Right atrium auricular region (tissue), 2 donors: Measurements from ENCODE around the gene MLC1. TPM values are rescaled to one million over a fixed set of nuclear protein-coding genes. Genes with fewer than 3 reads are reported as not detected.

Experiments used
- DNase-seq: peaks from one replicate; pipeline ENCODE4 v3.0.0-alpha.2; 2019; ENCODE audit warnings: low spot score
- H3K27ac ChIP-seq, 2 donors: fragments of 200-600 bp; sonication (generic); 1 replicate in 1 of 2; 2 replicates in 1 of 2; pipeline ENCODE4 v1.5.1; 2016 to 2019
- H3K27me3 ChIP-seq, 2 donors: fragments of 200-600 bp; sonication (generic); one replicate each; pipeline versions ENCODE4 v1.5.1 to v1.6.0; 2017 to 2019
- H3K36me3 ChIP-seq: fragments of 200-600 bp; sonication (generic); one replicate; pipeline ENCODE4 v1.5.1; 2016
- H3K4me1 ChIP-seq, 2 donors: fragments of 200-600 bp; sonication (generic); one replicate each; pipeline versions ENCODE4 v1.5.1 to v1.6.0; 2017 to 2019
- H3K4me3 ChIP-seq, 2 donors: fragments of 200-600 bp; sonication (generic); 1 replicate in 1 of 2; 2 replicates in 1 of 2; pipeline ENCODE4 v1.5.1; 2017 to 2019; ENCODE audit warnings: mild to moderate bottlenecking in 1 of 2, moderate library complexity in 1 of 2
- H3K9me3 ChIP-seq, 2 donors: fragments of 200-600 bp; sonication (generic); one replicate each; pipeline ENCODE4 v1.5.1; 2019
- CTCF ChIP-seq, 2 donors: fragments of 200-600 bp; sonication (generic); IDR thresholded peaks; one replicate each; pipeline ENCODE4 v1.5.1; 2019; ENCODE audit warnings: antibody characterized with exemption in 2 of 2
- total RNA-seq, 2 donors: library from RNA; depleted of rRNA; stranded (reverse); fragments of >200 nt; gene quantifications; one replicate each; pipeline ENCODE4 v1.1.0, GENCODE V29; 2016

Gene MLC1
- total RNA-seq, 2 donors from 2014 or later: 0.71 TPM; not detected in 1

DNA sequence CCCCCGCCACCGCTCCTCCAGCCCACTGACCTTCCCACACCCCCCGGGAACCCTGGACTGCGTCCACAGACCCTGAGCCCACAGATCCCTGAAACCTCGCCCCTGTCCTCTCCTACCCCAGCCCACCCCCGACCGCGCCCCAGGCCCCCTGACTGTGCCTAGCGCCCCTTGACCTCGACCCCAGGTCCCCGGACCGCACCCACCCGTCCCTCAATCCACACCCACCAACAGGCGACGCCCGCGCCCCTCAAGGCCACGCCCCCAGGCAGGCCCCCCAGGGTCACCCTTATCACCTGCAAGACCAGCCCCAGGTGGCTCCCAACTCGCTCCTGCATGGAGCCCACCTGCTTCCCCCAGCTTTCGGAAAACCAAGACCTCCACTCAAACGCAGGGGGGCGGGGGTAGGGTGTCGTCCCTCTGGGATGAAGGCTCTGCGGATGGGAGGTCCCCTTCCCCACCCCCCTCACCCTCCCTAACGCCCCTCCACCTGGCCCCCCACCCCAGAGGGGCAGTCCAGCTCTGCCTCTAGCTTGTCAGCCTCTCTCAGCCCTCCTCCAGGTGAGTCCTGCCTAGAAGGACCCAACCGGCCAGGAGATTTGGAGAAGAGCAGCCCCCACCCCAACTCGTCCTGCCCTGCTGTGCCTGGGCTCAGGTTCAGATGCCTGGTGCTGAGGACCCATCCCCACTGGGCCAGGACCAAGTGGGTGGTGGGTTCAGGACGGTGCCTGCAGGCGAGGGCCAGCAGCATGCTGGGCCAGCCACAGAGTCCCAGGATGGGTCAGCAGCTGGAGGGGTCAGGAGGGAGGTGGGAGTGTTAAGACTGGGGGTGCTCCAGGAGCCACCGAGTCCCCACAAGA, 69.5 kb downstream of the MLC1 start:
- TF ChIP-seq CTCF (IDR thresholded peaks at IDR 0.05): no peak
- H3K27ac ChIP-seq: no peak overlapping the region
- peaks cover 0 to 33% of the 10 kb centered on the region in 2 donors for H3K27me3 ChIP-seq
- no peaks in the 10 kb centered on the region for H3K9me3 ChIP-seq
- H3K4me3 ChIP-seq: peak overlapping the region in 1 of 2 donors; percentile 7
- peaks cover 0 to 15% of the 10 kb centered on the region in 2 donors for H3K4me1 ChIP-seq
- no peak for DNase-seq
- no peaks in the 10 kb centered on the region for H3K36me3 ChIP-seq

DNA sequence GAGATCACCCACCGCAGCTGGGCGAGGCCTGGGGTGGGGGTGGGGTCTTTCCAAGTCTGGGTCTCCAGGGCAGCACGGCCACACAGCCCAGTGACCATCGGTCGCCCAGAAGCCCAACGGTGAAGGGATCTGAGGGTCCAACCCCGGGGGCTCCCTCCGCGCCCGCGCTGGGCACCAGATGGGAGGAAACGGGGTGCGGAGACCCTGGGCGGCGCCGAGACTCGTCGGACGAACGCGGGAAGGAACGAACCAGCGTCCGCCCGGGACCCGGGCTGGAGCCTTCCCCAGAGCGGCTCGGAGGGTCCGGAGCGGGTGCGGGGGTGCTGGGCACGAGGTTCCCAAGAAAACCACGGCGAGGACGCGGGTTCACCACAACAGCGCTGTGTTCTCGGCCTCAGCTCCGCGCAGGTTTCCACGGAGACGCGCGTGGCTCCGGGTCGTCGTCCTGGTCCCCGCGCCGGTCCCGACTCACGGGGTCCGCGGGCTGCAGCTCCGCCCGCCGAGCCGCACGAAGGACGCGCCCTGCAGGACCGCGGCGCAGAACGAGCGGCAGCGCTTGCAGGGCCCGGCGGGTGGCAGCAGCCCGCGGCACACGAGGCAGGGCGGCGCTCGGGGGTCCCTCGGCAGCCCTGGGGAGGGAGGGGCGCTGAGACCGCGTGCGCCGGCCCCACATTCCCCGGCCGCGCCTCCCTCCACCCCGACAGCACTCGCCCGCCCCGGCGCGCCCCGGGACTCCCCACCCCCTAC, 70.4 kb downstream of the MLC1 start:
- TF ChIP-seq CTCF (IDR thresholded peaks at IDR 0.05): no peak
- Histone ChIP-seq H3K27me3 (peaks cover 7 to 41% of the 10 kb centered on the region in 2 donors), H3K36me3 (no peaks in the 10 kb centered on the region), H3K27ac (no peak overlapping the region), H3K4me3 (peak overlapping the region in 1 of 2 donors; percentile 7), H3K4me1 (peaks cover 0 to 19% of the 10 kb centered on the region in 2 donors), H3K9me3 (no peaks in the 10 kb centered on the region)
- DNase-seq: no peak

GRCh38 chr22:50014053-50014501, 71.1 kb downstream of the MLC1 start:
- DNase-seq: no peak
- H3K27me3 ChIP-seq: peaks cover 7 to 44% of the 10 kb centered on the region in 2 donors

GRCh38 chr22:50012211-50013181, 72.7 kb downstream of the MLC1 start, which contains the start of gene IL17REL:
Gene IL17REL, minus strand, starts transcription at chr22:50012765. Its CDS starts 119 bp downstream, at chr22:50012646.
- Histone ChIP-seq H3K9me3 (no peaks in the 10 kb centered on the region), H3K36me3 (no peaks in the 10 kb centered on the region), H3K27ac (no peak within 1 kb of the TSS), H3K27me3 (peaks cover 7 to 44% of the 10 kb centered on the region in 2 donors), H3K4me3 (no peak within 1 kb of the TSS), H3K4me1 (peaks cover 0 to 19% of the 10 kb centered on the region in 2 donors)
- peak in 1 of 2 donors; percentile 26 for TF ChIP-seq CTCF (IDR thresholded peaks at IDR 0.05)
- DNase-seq: no peak

More at GRCh38 chr22:50014053-50014501, 71.1 kb downstream of the MLC1 start:
- H3K9me3 ChIP-seq: no peaks in the 10 kb centered on the region
- no peak overlapping the region for H3K27ac ChIP-seq
- peaks cover 0 to 19% of the 10 kb centered on the region in 2 donors for H3K4me1 ChIP-seq
- no peak overlapping the region for H3K4me3 ChIP-seq
- no peak for TF ChIP-seq CTCF (IDR thresholded peaks at IDR 0.05)
- no peaks in the 10 kb centered on the region for H3K36me3 ChIP-seq
